GM21367 (cell line): Measurements from ENCODE around the gene NOBOX.
"Not testable (repeated sequence)": the region's sequence is repeated elsewhere in the genome, so short reads cannot be mapped to it uniquely, and the experiment has no call there.

Experiments used
- ATAC-seq: cut with Tn5 transposase; IDR thresholded peaks from one replicate; pipeline ENCODE4 v1.9.1; 2021; ENCODE audit not compliant: unreplicated experiment

The NOBOX gene

DNA sequence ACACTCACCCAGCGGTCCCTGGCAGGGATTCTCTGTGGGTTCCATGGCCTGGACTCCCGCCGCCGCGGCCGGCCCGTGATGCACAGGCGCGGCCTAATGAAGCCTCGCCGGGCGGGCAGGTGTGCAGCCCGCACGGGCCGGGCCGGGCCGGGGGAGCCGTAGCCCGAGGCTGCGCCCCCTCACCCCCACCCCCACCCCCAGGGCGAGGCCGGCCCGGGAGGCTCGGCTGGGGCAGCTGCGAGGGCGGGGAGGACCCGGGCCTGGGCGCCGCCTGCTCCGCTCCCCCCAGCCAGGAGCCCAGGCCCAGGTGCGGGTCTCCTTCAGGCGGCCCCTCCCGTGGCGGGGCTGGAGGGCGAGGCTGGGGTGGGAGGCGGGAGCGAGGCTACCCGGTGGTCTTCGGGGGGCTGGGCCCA lies at the start of gene NOBOX:
Gene NOBOX (minus strand): TSS at position 45 of the 413 bp plus-strand sequence.
- ATAC-seq = no peak

DNA sequence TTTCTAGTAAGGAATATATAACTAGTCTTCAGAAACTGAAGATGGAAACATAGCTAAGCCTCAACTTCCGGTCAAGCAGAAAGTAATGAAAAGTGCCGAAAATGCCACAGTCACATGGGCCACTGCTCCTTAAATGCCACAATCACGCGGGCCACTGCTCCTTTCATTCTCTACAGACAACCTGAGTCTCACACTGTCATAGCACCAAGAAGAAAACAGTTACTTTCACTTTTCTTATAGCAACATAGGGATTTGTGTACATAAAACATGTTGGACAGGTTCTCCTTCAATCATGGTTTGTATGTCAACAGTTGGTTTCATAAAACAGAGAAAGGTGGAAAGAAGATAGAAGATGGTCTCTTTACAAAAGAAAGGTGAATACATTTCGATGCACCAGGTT lies 48.6 kb upstream of the NOBOX start:
- peak; percentile 49 for ATAC-seq

DNA sequence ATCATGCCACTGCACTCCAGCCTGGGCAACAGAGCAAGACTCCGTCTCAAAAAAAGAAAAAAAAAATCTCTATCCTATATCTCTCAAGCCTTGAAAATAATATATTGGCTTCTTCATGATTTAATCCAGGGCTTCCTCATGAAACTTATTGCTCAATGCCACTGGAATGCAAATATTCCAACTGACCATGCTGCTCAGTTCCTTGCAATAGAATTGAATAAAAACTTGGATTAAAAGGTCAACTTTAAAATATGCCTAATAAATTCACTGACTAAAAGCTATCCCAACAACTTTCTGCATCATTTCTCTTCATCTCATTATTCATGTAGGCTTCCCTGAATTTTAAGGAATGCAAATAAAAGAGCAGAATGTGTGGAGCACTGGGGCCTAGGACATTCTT lies 42.1 kb upstream of the NOBOX start:
- ATAC-seq = no peak

DNA sequence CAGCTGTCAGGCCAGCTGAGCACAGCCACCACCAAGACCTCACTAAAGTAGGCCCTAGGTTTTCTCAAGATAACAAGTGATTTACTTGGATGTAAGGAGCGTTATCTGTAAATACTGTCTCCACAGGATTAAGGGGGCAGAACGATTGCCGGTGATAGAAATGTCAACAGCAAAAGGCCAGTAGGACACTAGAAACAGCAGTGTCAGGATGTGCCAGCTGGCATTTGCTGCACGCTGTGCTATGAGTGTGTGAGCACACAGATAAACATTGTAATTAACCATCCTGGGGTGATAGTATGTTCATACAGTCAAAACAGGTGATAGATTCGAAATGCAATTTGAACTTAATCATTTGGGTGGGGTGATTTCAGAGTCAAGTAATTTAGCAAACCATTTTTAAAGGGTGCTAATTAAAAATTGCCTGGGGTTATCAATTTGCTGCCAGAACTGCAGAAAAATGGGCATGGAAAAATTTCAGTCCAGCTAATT lies 36.3 kb upstream of the NOBOX start:
- no peak for ATAC-seq

DNA sequence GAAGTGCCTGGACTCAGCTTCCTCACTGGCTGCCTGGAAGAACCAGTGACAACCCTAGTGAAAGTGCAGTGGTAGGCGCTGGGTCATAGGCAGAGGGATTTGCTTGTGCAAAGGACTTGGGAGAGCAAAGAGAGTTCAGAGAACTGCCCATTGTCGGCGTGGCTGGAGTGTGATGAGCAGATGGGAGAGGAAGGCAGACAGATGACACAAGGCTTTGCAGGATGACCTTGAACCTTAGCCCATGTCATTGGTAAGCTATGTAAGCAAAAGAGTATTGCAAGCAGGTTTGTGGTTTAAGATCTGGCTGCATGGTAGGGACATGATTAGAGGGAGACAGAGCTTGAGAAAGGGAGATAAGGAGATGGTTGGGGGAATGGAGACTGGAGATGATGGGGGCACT lies 35.3 kb upstream of the NOBOX start:
- no peak for ATAC-seq

DNA sequence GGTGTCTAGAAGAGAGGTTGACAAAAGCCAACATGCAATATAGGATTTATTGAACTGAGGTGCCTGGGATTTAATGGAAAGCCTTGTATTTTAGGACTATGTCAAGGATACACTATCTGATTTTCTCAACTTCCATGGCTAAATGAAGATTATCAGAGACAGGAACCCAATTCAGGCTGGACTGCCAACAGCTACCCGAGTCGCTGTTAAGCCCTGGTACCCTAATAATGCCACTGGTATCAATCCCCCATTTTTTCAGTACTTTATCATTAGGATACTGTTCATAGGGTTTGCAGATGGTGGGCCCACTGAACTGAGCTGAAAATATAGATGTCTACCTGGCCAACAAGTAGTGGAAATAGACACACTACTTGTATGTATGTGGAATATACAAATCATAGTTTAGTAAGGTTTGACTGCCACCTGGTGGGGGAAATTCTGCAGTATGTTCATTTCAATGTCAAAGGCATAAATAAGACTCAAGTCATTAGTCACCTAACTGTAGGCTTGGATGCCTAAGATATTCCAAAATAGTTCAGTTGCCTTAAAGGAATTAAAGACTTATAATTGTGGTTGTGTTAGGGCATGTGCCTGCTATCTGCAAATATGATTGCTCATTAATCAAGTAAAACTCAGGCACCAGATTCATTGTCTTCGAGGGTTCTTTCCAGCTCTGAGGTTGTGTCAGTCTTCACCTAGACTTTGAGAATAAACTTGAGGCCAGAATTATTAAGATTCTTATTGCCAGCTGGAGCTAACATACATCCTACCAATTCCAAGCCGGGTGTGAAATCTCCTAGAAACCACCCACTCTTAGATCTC lies 34.1 kb upstream of the NOBOX start:
- peak; percentile 74 for ATAC-seq

DNA sequence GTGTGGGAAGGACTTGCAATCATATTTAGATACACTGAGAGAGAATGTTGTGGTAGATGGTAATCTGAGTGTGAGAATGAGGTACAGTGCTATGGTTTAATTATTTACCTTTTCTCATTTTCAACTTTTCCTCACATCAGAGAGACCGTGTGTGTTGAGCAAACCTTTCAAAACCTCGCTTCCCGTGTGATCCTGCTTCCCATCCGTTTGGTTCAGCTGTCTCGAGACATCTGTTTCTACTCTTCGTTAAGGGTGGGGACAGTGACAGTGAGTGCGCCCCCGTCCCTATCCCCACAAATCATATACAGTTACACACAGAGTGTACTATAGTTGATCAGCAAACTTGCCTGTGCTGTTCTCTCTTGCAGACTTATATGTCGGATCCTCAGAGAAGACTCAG lies 33.0 kb upstream of the NOBOX start:
- ATAC-seq = no peak

DNA sequence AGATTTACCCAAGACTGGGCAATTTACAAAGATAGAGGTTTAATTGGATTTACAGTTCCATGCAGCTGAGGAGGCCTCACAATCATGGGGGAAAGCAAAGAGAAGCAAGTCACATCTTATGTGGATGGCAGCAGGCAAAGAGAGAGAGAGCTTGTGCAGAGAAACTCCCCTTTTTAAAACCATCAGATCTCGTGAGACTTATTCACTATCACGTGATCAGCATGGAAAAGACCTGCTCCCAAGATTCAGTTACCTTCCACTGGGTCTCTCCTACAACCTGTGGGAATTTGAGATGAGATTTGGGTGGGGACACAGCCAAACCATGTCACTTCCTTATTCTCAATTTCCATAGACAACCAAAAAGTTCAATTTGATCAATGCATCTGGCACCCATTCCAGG lies 24.9 kb upstream of the NOBOX start:
- no peak for ATAC-seq

DNA sequence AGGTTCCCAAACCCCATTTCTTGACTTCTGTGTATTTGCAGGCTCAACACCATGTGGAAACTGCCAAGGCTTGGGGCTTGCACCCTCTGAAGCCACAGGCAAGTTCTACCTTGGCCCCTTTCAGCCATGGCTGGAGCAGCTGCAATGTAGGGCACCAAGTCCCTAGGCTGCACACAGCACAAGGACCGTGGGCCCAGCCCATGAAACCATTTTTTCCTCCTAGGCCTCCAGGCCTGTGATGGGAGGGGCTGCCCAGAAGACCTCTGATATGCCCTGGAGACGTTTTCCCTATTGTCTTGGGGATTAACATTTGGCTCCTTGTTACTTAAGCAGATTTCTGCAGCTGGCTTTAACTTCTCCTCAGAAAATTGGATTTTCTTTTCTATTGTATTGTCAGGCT lies 24.0 kb upstream of the NOBOX start:
- not testable (repeated sequence) for ATAC-seq

DNA sequence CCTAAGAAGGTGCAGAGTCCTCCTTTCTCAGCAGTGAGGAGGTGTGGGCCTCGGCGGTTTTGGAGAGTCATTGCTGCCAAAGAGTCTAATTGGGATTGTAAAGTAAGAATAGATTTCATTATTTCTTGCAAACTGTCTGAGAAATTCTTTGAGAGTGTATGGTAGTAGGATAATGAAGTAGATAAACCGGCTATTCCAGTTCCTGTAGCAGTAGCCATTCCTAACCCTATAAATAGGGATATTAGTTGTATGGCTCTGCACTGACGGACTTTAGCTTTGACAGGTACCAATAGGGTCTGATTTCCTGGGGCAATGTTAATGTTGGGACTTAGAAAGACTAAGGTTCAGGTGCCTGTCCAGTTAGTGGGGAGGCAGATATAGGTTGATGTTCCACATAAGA lies 15.4 kb upstream of the NOBOX start:
- ATAC-seq = not testable (repeated sequence)

DNA sequence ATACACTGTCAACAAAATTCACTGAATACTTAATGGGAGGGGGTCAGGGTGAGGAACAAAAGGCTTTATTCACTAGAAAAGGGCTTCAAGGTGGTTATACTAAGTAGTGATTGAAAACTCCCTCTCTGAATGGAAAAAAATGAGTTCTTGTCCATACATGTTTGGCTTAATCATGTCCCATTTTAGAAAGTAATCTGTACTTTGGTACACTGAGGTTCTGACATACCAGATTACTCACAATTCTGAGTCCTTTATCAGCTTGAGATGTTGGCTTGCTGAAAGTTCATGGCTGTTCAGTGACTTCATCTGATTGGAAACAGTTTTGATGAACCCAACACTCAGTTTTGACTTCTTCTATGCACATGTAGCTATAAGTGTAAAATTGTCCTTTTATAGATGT lies 12.8 kb upstream of the NOBOX start:
- ATAC-seq = no peak

DNA sequence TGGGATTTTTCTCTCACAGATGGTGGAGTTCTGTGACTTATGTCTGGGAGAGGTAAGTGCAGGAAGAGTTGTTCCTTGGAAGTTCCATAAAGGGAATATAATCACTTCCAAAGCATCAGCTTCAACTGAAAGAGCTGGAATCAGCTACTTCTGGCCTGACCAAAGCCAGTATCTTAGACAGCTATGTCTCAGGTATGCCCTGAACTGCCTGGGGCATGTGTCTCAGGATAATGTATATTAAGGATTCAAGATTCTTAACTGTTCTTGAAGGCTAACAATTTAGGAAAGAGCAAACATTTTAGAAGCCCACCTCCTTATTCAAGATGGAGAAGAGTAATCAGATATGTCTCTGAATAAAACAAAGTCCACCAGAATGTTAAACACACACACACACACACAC lies 12.4 kb upstream of the NOBOX start:
- no peak for ATAC-seq

DNA sequence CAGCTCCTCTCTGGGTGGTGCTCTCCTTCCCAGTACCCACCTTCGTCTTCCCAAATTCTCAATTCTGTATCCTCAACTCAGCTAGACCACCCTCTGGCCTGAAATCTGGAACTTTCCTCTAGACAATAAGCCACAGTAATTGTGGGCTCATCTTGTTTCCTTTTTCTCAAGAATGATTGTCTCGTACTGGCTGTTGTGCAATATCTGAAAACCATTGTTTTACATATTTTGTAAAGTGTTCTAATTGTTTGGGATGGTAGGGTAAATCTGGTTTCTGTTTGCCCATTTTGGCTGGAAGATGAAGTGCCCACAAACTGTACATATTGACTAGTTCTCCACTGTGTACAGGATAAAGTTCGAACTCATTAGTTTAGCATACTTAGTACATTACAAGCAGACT lies 11.3 kb upstream of the NOBOX start:
- no peak for ATAC-seq

DNA sequence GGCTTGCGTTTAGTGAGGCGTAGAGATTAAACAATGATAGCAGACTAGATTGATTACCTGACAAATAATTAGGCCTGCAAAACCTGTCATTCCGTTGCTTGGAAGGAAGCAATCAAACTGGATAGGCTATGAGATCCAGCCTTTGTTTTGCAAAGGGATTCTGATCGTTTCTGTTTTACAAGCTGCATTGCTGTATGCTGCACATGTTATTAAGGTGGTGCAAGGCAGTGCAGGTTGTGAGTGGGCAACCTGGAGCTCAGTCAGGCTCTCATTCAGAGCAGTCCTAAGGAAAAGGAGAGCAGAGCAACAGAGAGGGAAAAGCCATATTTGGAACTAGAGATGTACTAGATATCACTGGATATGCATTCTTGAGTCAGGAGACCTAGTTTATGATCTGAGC lies 6.9 kb upstream of the NOBOX start:
- no peak for ATAC-seq

DNA sequence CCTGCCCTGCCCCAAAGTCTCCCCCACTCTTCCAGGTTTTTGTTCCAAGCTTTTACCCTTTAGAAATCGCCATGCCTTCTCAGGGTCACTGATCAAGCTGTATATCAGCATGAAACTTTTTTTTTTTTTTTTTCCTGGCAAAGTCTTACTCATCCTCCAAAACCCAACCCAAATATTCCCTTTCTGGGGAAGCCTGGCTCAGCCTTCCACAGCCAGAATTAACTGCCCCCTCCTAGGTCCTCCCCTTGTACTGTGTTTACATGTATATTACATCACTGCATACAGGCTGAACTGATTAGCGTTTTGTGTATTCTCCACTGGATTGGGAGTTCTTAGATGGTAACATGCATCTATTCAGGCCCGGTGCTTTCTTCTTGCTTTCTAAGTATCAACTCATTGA lies 4.6 kb upstream of the NOBOX start:
- ATAC-seq = no peak

DNA sequence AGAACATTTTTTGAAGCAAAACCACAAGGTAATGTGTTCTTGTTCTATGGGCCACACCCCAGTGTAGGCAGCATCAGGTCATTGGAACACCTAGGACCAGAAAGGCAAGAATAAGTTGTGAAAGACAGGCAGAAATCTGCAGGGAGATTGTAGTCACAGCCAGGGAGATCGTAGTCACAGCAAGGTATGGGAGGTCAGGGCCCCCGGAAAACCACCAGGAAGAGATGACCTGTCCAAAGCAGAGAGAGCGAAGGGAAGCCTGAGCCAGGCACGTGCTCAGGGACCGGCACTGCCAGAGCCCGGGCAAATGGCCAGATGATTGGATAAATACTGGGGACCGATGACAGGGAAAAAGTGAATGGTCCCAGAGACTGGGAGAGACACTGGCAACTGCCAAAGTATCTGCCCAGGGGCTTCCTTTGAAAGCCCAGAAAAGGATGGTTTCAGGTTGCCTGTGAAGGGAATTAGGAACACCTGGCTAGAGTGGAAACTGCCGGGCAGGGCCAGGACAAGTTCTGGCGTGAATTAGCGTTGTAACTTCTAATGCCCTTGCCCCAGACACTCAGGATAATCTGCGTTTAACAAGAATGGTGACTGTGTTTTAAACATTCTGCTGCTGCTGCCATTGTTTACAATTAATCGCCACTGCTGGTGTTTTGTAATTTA lies 3.9 kb upstream of the NOBOX start:
- ATAC-seq = no peak

DNA sequence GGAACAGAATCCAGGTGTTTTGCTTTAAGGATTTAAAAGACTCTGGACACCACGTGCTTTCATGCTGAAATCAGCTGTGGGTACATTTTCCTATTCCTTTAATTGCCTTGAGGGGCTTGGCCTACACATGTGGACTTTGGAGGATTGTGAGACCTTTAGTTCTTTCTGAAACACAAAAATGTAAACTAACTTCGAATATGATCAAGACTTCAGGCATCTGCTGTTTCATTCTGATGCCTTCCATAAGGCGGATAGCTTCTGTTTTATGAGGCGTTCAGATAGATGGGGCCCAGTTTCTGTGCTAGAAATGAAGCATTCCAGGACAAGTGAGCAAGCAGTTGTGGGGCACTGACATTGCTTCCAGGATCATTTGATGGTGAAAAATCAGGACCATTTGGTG lies 1.5 kb upstream of the NOBOX start:
- ATAC-seq = no peak

DNA sequence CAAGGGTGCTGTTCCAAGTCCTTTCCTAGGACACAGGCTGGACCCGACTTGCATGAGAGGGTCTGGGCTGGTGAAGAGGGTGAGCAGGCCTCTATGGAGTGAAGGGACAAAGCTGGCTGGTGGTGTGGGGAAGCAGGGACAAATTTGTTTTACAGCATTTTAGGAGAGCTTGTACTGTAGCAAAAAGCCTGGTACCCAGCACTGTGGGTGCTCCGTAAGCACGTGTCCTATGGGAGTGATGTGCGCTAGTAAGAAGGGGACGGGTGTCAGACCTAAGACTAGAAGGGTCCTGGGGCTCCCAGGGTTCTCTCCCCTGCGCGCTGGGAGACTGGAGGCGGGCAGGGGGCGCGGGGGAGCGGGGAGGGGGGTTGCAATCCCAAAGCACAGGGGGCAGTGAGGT lies 391 bp downstream of the NOBOX start:
- ATAC-seq = no peak

DNA sequence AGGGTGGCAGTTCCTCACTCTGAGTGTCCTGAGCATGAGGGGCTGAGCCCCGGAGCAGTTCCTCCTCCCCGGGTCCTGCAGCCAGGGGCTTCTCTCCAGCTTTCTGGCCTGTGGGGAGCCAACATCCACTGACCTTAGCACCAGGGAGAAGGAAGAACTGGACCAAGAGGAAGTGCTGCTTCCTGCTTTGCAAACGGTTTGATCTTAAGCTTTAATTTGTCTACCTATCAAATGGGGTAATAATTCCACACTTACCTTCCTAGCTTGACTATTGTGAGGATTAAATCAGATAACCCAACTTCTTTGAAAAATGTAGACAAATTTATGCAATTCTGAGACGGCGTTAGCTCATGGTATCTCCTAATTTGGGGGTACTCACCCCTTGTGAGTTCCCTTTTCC lies 2.0 kb downstream of the NOBOX start:
- no peak for ATAC-seq

DNA sequence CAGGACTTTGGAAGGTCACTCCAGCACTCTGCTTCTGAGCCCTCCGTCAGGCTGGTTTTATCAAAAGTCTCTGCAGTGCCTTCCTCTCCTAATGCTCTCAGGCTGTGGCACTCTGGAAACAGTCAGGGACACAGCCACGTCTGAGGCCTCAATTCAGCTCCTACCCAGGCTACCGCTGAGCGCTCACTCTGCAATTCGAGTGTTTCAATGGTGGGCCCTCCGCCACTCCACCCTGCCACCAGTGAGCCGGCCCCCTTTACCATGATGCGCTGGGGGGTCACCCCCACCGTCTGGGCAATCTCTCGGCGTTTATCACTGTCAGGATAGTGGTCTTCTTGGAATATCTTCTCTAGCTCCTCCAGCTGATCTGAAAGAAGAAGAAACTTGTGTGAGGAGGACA lies 3.5 kb downstream of the NOBOX start:
- no peak for ATAC-seq

DNA sequence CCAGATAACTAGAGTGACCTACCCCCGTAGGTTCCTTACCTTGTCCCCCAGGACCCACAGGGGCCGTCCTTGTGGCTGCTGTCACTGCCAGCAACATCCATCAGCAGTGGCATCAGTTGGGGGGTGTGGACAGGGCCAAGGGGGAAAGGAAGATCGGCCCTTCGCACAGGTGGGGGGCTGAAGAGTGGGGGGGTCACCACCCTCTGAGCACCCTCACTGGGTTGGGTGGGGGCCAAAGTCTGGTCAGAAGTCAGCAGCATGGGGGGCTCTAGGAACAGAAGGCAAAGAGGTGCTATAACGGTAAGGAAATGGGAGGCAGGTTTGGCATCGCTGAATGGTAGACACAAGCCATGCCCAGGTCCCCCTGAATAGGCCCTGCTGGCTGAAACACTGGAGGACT lies 4.6 kb downstream of the NOBOX start:
- ATAC-seq = no peak

DNA sequence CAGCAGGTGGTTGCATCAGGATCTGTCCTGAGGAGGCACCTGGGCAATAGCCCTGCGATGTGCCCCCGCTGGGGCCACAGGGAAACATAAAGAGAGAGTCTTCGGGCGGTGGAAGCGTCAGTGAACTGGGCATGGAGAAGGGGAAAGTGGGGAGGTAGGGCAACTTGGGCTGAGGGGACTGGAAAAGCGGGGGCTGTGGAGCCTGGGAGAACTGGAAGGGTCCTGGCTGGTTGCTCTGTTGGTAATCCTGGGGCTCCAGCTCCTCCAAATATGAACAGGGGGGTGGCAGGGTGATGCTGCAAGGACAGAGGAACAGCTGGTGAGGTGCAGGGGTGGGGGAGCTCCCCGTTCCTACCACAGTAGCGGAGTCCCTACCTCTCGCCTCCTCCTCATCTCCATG lies 5.2 kb downstream of the NOBOX start:
- no peak for ATAC-seq

DNA sequence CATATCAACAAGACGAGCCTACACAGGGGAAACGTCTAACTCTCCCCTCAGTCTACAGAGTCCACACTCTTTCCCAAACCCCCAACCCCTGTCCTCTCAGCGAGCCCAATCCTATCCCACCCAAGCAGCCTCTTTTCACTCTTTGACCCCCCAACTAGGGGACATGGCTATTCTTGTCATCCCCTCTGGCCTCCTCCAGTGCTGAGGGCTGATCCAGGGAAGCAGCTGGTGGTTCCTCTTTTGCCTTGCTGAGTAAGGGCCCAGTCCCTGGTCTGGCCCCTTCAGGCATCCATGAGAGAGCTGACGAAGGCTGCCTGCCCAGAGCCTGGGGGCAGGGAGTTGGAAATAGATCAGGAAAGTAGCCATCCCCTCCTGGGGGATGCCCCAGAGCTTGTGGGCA lies 6.4 kb downstream of the NOBOX start:
- ATAC-seq = no peak
